H1 (cell line): ENCODE measurements around the gene MEF2A. TPM values are rescaled to one million over a fixed set of nuclear protein-coding genes. Genes with fewer than 3 reads are reported as not detected.

Source experiments
- CHD7 ChIP-seq: fragments of 300-600 bp; sonication (generic); IDR thresholded peaks from 2 replicates; pipeline ENCODE4 v1.7.1; 2012; ENCODE audit warnings: low read length, moderate library complexity, mild to moderate bottlenecking, inconsistent platforms; ENCODE audit not compliant: insufficient replicate concordance
- CTCF ChIP-seq, 3 experiments: IDR thresholded peaks; 1 replicate in 2 of 3; 2 replicates in 1 of 3; pipeline versions ENCODE4 v1.5.1 to v1.6.1; 2011; ENCODE audit warnings: low read length in 3 of 3, mild to moderate bottlenecking in 3 of 3, inconsistent platforms in 2 of 3, low read depth in 1 of 3, moderate library complexity in 1 of 3; ENCODE audit not compliant: insufficient read depth in 1 of 3; ENCODE audit errors: control extremely low read depth in 1 of 3
- E2F6 ChIP-seq: IDR thresholded peaks from 2 replicates; pipeline ENCODE4 v1.6.1; 2012; ENCODE audit warnings: inconsistent platforms
- EZH2 ChIP-seq: fragments of 200-600 bp; sonication (generic); IDR thresholded peaks from 2 replicates; pipeline ENCODE4 v1.7.1; 2012; ENCODE audit warnings: low read depth, mild to moderate bottlenecking, moderate library complexity, low read length, inconsistent platforms; ENCODE audit not compliant: severe bottlenecking
- NRF1 ChIP-seq: IDR thresholded peaks from 2 replicates; pipeline ENCODE4 v1.6.1; 2011; ENCODE audit warnings: mild to moderate bottlenecking, low read depth, low read length, improper control_type of control experiment
- PHF8 ChIP-seq: fragments of 200-600 bp; sonication (generic); conservative IDR thresholded peaks from 2 replicates; pipeline ENCODE4 v1.7.1; 2012; ENCODE audit warnings: low read depth, mild to moderate bottlenecking, inconsistent platforms, low read length, moderate library complexity
- SUZ12 ChIP-seq: fragments of 200-600 bp; sonication (generic); IDR thresholded peaks from 2 replicates; pipeline ENCODE4 v1.6.1; 2012; ENCODE audit warnings: mild to moderate bottlenecking, inconsistent platforms, low read length, moderate library complexity, mixed read lengths
- TAF1 ChIP-seq: IDR thresholded peaks from 2 replicates; pipeline ENCODE4 v1.6.1; 2011; ENCODE audit warnings: mild to moderate bottlenecking, low read depth, low read length
- polyA plus RNA-seq, 7 experiments: library from polyadenylated mRNA; depleted of rRNA in 3 of 7; stranded (reverse) in 5 of 7; unstranded in 2 of 7; fragments of >200 nt in 5 of 7; fragments of 200-250 nt in 2 of 7; gene quantifications; 1 replicate in 5 of 7; 2 replicates in 1 of 7; 4 replicates in 1 of 7; pipeline versions ENCODE4 v1.2.1 to v1.2.3, GENCODE V29; 2011 to 2013; ENCODE audit warnings: missing spikeins in 2 of 7, mixed read lengths in 2 of 7
- total RNA-seq: library from RNA; stranded (reverse); fragmentation: NEBNext Ultra II Directional; extraction: Animal tissue kit (Norgen Biotek cat#: 25700); gene quantifications from 2 replicates; pipeline ENCODE4 v1.2.1, GENCODE V29; 2021

MEF2A gene
- total and polyA plus RNA-seq, 2 of the 8 experiments (the other 6 are each of a cell fraction or from before 2014, with no cell fraction given): 15.6 to 22.5 TPM

- TF ChIP-seq CHD7: no peak
- no peak for TF ChIP-seq EZH2
- TF ChIP-seq CTCF (IDR thresholded peaks at IDR 0.05; ENCODE audit: control extremely low read depth in 1 of 3, insufficient read depth in 1 of 3, low read depth in 1 of 3, low read length in 3 of 3): no peak
- TF ChIP-seq TAF1: no peak
- TF ChIP-seq E2F6: no peak
- TF ChIP-seq NRF1: no peak
- no peak for TF ChIP-seq PHF8
- TF ChIP-seq SUZ12: no peak
These were observed 69.4 kb downstream of the MEF2A start (continued) for GRCh38 chr15:99635145-99635544.
